ENCODE data around the gene PLCH1. TPM values are rescaled to one million over a fixed set of nuclear protein-coding genes. Genes with fewer than 3 reads are reported as not detected.

The PLCH1 gene
- total RNA-seq, 2 experiments from 2014 or later = 0.06 TPM; not detected in 1

DNA sequence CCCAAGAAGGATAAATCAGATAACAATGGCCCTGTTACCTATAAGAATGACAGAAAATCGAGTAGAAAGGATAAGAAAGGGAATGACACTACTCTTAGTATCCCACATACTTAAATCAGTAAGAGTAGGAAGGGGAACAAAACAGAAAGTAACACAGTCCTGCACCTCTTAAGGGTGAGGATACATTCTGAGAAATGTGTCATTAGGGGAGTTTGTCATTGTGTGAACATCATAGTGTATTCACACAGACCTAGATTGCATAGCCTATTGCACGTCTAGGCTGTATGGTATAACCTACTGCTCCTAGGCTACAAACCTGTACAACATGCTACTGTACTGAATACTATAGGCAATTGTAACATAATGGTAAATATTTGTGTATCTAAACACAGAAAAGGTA, 142.6 kb downstream of the PLCH1 start:
- intact Hi-C loops (cut with micrococcal nuclease; ENCODE audit: unreplicated experiment) = no loop called here
- TF ChIP-seq CTCF (conservative IDR thresholded peaks at IDR 0.05; ENCODE audit: low read length) (no peak), EZH2phosphoT487 (IDR thresholded peaks at IDR 0.05; ENCODE audit: borderline replicate concordance, low read depth, low read length) (no peak)
- H3K4me2 ChIP-seq (ENCODE audit: low read length) = no peak overlapping the region
- no peak for DNase-seq (ENCODE audit: low spot score)
- H3K27ac ChIP-seq (ENCODE audit: low read depth, low read length, poor library complexity, severe bottlenecking) = no peak overlapping the region
- BruUV-seq (replicated peaks) = no TSS peak
- no peaks in the 10 kb centered on the region for H3K4me1 ChIP-seq (ENCODE audit: insufficient read depth, low read length, poor library complexity, severe bottlenecking)
- no peak overlapping the region for H2AFZ ChIP-seq (ENCODE audit: low read length)
- H4K20me1 ChIP-seq (ENCODE audit: insufficient read depth, low read length) = no peaks in the 10 kb centered on the region
- no peaks in the 10 kb centered on the region for H3K9me2 ChIP-seq (ENCODE audit: insufficient read depth, low read length)
- H3K9me3 ChIP-seq (ENCODE audit: low read length) = no peaks in the 10 kb centered on the region
- POLR2A ChIA-PET = no interaction called here
- no peak overlapping the region for H3K4me3 ChIP-seq (ENCODE audit: low read depth, low read length, poor library complexity, severe bottlenecking)
- CTCF ChIA-PET (ENCODE audit: unreplicated experiment) = no interaction called here
- no peaks in the 10 kb centered on the region for H3K36me3 ChIP-seq (ENCODE audit: insufficient read depth, low read length)
- H3K79me2 ChIP-seq (ENCODE audit: insufficient read depth, low read depth, low read length) = no peaks in the 10 kb centered on the region

DNA sequence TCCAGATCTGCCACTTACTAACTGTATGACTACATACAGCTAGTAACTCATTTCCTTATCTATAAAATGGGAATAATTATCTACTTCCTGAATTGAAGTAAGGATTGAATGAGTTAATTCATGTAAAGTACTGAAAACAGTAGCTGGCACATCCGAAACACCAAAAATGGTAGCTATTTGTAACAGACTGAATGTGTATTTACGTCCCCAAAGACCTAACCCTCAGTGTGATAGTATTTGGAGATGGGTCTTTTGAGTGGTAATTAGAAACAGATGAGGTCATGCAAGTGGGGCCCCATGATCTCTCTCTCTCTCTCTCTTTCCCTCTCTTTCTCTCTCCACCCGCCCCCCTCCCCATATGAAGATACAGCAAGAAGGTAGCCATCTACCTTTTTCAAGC, 146.2 kb downstream of the PLCH1 start:
- Histone ChIP-seq H3K4me2 (ENCODE audit: low read length) (no peak overlapping the region), H3K4me1 (ENCODE audit: insufficient read depth, low read length, poor library complexity, severe bottlenecking) (no peaks in the 10 kb centered on the region), H3K27ac (ENCODE audit: low read depth, low read length, poor library complexity, severe bottlenecking) (no peak overlapping the region), H4K20me1 (ENCODE audit: insufficient read depth, low read length) (no peaks in the 10 kb centered on the region), H3K79me2 (ENCODE audit: insufficient read depth, low read depth, low read length) (no peaks in the 10 kb centered on the region), H3K4me3 (ENCODE audit: low read depth, low read length, poor library complexity, severe bottlenecking) (no peak overlapping the region), H3K9me2 (ENCODE audit: insufficient read depth, low read length) (no peaks in the 10 kb centered on the region), H2AFZ (ENCODE audit: low read length) (no peak overlapping the region), H3K9me3 (ENCODE audit: low read length) (no peaks in the 10 kb centered on the region), H3K36me3 (ENCODE audit: insufficient read depth, low read length) (no peaks in the 10 kb centered on the region)
- no peak for DNase-seq (ENCODE audit: low spot score)
- POLR2A ChIA-PET = interaction anchor here (0.6 to 1.3 kb wide), 3 partner anchors 11 to 1455 kb away, joined by 3 to 4 read pairs (median 3); no protein-coding TSS in a partner anchor
- intact Hi-C loops (cut with micrococcal nuclease; ENCODE audit: unreplicated experiment) = no loop called here
- no peak for TF ChIP-seq EZH2phosphoT487 (IDR thresholded peaks at IDR 0.05; ENCODE audit: borderline replicate concordance, low read depth, low read length)
- CTCF ChIA-PET (ENCODE audit: unreplicated experiment) = no interaction called here
- no TSS peak for BruUV-seq (replicated peaks)

DNA sequence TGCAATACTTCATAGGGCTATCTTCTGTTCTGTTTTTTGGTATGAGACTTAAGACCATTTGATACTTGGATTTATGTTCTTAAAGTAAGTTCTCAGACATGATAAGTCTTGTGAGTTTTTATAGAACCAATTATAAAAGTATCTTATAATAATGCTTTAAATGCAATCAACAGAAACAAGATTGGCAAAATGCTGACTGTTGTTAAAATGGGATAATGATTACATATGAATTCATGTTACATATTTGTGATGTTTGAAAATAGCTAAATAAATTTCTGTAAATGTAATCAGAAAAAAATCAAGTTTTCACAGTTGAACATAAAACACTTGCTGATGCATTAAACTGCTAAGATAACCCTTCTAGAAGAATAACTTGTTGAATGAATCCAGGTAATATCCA, 148.3 kb downstream of the PLCH1 start:
- ChIA-PET CTCF (ENCODE audit: unreplicated experiment) (no interaction called here), POLR2A (interaction anchor here (1.1 kb wide), 1 partner anchor 20 kb away, joined by 3 read pairs; no protein-coding TSS in a partner anchor)
- no peak overlapping the region for H3K4me3 ChIP-seq (ENCODE audit: low read depth, low read length, poor library complexity, severe bottlenecking)
- H3K4me2 ChIP-seq (ENCODE audit: low read length) = no peak overlapping the region
- no TSS peak for BruUV-seq (replicated peaks)
- H2AFZ ChIP-seq (ENCODE audit: low read length) = no peak overlapping the region
- no peaks in the 10 kb centered on the region for H3K9me2 ChIP-seq (ENCODE audit: insufficient read depth, low read length)
- DNase-seq (ENCODE audit: low spot score) = no peak
- H3K79me2 ChIP-seq (ENCODE audit: insufficient read depth, low read depth, low read length) = no peaks in the 10 kb centered on the region
- intact Hi-C loops (cut with micrococcal nuclease; ENCODE audit: unreplicated experiment) = no loop called here
- H3K27ac ChIP-seq (ENCODE audit: low read depth, low read length, poor library complexity, severe bottlenecking) = no peak overlapping the region
- TF ChIP-seq EZH2phosphoT487 (IDR thresholded peaks at IDR 0.05; ENCODE audit: borderline replicate concordance, low read depth, low read length) (no peak), CTCF (conservative IDR thresholded peaks at IDR 0.05; ENCODE audit: low read length) (no peak)
- H3K4me1 ChIP-seq (ENCODE audit: insufficient read depth, low read length, poor library complexity, severe bottlenecking) = no peaks in the 10 kb centered on the region
- H4K20me1 ChIP-seq (ENCODE audit: insufficient read depth, low read length) = no peaks in the 10 kb centered on the region
- H3K36me3 ChIP-seq (ENCODE audit: insufficient read depth, low read length) = no peaks in the 10 kb centered on the region
- no peaks in the 10 kb centered on the region for H3K9me3 ChIP-seq (ENCODE audit: low read length)

All from OCI-LY7 (cell line).